H1 (cell line): Measurements from ENCODE around the gene ATP6V0E2. TPM values are rescaled to one million over a fixed set of nuclear protein-coding genes. Genes with fewer than 3 reads are reported as not detected.

ENCODE experiments used
- CEBPB ChIP-seq: IDR thresholded peaks from 2 replicates; pipeline ENCODE4 v1.6.1; 2012; ENCODE audit warnings: low read depth, low read length
- KDM4A ChIP-seq: IDR thresholded peaks from one replicate; pipeline ENCODE4 v1.7.1; 2012; ENCODE audit warnings: low read depth, mild to moderate bottlenecking, moderate library complexity, low read length, inconsistent platforms; ENCODE audit not compliant: severe bottlenecking
- NANOG ChIP-seq: IDR thresholded peaks from 2 replicates; pipeline ENCODE4 v1.6.1; 2011; ENCODE audit warnings: low read length, low read depth, mild to moderate bottlenecking, inconsistent platforms; ENCODE audit not compliant: insufficient read depth, poor library complexity, severe bottlenecking
- SIN3A ChIP-seq, 2 experiments: IDR thresholded peaks in 1 of 2; conservative IDR thresholded peaks in 1 of 2; 2 replicates each; pipeline ENCODE4 v1.6.1; 2011 to 2012; ENCODE audit warnings: low read length in 2 of 2, improper control_type of control experiment in 1 of 2, low read depth in 1 of 2, mild to moderate bottlenecking in 1 of 2
- polyA plus RNA-seq, 7 experiments: library from polyadenylated mRNA; depleted of rRNA in 3 of 7; stranded (reverse) in 5 of 7; unstranded in 2 of 7; fragments of >200 nt in 5 of 7; fragments of 200-250 nt in 2 of 7; gene quantifications; 1 replicate in 5 of 7; 2 replicates in 1 of 7; 4 replicates in 1 of 7; pipeline versions ENCODE4 v1.2.1 to v1.2.3, GENCODE V29; 2011 to 2013; ENCODE audit warnings: missing spikeins in 2 of 7, mixed read lengths in 2 of 7
- total RNA-seq: library from RNA; stranded (reverse); fragmentation: NEBNext Ultra II Directional; extraction: Animal tissue kit (Norgen Biotek cat#: 25700); gene quantifications from 2 replicates; pipeline ENCODE4 v1.2.1, GENCODE V29; 2021

Gene ATP6V0E2
- total and polyA plus RNA-seq, 2 of the 8 experiments (the other 6 are each of a cell fraction or from before 2014, with no cell fraction given), result 26.1 to 47.9 TPM

- no peak for TF ChIP-seq NANOG
- no peak for TF ChIP-seq KDM4A
- TF ChIP-seq CEBPB, result no peak
- TF ChIP-seq SIN3A (conservative IDR thresholded peaks at IDR 0.05 in 1 of 2, IDR thresholded peaks at IDR 0.05 in 1 of 2; ENCODE audit: low read depth in 1 of 2, low read length in 2 of 2), result no peak
These were observed 46.4 kb upstream of the ATP6V0E2 start (continued) for GRCh38 chr7:149827089-149827981.
